NCI-H1417 treated with DMSO at 0.1 percent for 48 hours (cell line): ENCODE measurements around the gene CCDC88B.

Experiments
- DNase-seq: peaks from one replicate; lab custom pipeline; 2025; lab: John Stamatoyannopoulos, UW

CCDC88B gene, protein sequence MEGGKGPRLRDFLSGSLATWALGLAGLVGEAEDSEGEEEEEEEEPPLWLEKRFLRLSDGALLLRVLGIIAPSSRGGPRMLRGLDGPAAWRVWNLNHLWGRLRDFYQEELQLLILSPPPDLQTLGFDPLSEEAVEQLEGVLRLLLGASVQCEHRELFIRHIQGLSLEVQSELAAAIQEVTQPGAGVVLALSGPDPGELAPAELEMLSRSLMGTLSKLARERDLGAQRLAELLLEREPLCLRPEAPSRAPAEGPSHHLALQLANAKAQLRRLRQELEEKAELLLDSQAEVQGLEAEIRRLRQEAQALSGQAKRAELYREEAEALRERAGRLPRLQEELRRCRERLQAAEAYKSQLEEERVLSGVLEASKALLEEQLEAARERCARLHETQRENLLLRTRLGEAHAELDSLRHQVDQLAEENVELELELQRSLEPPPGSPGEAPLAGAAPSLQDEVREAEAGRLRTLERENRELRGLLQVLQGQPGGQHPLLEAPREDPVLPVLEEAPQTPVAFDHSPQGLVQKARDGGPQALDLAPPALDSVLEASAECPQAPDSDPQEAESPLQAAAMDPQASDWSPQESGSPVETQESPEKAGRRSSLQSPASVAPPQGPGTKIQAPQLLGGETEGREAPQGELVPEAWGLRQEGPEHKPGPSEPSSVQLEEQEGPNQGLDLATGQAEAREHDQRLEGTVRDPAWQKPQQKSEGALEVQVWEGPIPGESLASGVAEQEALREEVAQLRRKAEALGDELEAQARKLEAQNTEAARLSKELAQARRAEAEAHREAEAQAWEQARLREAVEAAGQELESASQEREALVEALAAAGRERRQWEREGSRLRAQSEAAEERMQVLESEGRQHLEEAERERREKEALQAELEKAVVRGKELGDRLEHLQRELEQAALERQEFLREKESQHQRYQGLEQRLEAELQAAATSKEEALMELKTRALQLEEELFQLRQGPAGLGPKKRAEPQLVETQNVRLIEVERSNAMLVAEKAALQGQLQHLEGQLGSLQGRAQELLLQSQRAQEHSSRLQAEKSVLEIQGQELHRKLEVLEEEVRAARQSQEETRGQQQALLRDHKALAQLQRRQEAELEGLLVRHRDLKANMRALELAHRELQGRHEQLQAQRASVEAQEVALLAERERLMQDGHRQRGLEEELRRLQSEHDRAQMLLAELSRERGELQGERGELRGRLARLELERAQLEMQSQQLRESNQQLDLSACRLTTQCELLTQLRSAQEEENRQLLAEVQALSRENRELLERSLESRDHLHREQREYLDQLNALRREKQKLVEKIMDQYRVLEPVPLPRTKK (N-terminal part only)

DNA sequence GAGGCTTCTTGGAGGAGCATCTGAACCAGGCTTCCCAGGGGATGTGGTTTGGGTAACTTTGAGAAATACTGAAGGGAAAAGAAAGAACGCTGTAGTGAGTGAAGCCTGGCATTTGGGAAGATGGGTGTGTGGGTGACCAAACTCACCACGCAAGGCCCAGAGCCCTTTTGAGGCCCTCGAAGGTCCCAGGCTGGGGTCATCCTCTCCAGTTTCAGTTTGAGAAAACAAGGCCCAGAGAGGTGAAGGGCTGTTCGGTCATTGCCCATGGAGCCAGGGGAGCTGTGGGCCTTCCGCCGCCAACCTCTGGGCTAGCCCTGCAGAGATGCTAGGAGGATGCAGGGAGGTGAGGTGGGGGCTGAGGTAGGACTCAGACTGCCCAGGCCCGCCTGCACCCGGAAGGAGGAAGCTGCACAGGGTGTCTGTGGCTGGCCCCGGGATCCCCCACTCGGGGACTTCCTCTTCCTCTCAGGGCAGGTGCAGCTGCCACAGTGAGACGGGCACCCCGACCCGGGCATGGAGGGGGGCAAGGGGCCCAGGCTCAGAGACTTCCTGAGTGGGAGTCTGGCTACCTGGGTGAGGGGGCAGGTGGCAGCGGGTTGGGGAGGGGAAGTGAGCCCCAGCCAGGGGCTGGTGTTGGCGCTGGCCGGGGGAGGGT is at the start of gene CCDC88B:
Gene CCDC88B (plus strand): TSS at position 451 of the 655 bp plus-strand sequence. CDS start 63 bp downstream, at position 514.
- no peak for DNase-seq

DNA sequence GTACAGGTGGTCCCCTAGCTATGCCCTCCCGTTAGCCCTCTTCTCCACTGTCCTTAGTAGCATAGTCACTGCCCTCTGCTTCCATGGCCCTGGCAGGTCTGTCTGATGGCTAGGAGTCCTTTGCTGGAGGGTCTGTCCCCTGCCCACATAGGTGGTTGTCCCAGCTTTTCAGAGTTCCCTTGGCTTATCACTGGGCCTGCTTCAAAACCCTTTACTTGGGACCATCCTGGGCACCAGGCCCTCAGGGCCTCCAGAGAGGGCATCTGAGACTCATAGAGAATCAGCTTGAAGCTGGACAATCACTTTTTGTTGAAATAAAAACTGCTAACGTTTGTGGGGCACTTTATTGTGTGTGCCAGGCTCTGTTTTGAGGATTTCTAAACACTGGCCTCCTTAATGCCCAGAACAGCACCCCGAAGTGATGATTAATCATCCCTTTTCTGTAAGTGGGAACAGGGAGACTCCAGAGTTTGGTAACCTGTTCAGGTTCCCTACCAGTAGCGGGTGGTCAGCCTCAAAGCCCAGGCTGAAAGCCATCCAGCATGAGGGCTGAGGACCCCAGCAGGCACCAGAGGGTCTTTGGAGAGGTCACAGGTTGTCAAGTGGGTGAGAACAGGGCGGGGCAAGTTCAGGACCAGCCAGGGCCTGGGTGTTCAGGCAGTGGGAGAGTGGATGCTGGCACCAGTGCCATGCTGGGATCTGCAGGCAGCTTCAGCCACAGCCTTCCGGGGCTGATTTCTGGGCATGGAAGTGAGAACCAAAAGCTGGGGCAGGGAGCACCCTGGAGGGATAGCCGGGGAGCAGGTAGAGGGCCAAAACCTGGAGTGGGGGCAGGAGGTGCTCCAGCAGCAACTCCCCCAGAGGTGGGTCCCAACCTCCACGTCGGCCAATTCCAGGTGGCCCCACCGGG is 49.4 kb upstream of the CCDC88B start:
- no peak for DNase-seq

DNA sequence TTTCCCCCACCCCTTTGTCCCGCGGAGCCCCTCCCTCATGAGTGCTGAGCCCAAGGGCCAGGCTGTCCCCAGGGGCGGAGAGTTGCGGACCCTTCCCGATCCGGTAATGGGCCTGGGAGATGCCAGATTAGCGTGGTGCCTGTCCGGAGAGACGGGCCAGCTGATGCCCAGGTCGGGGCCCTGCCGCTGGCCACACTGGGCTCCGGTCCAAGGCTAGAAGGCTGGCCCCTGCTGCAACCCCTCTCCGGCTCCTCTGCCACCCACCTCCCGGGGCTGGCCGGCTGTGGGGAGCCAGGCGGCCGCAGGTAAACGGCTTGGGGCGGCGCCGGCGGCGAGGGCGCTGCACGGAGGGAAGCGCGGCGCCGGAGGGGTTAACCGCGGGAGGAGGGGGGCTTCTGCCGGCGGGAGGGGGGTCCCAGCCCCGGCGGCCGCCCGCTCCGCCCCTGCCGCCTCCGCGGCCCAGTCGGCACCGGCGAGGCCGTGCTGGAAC is 48.7 kb upstream of the CCDC88B start, which contains the start of gene KCNK4:
Gene KCNK4 (plus strand): TSS at position 41 of the 490 bp plus-strand sequence. CDS start 1,717 bp downstream, outside the sequence.
- no peak for DNase-seq

DNA sequence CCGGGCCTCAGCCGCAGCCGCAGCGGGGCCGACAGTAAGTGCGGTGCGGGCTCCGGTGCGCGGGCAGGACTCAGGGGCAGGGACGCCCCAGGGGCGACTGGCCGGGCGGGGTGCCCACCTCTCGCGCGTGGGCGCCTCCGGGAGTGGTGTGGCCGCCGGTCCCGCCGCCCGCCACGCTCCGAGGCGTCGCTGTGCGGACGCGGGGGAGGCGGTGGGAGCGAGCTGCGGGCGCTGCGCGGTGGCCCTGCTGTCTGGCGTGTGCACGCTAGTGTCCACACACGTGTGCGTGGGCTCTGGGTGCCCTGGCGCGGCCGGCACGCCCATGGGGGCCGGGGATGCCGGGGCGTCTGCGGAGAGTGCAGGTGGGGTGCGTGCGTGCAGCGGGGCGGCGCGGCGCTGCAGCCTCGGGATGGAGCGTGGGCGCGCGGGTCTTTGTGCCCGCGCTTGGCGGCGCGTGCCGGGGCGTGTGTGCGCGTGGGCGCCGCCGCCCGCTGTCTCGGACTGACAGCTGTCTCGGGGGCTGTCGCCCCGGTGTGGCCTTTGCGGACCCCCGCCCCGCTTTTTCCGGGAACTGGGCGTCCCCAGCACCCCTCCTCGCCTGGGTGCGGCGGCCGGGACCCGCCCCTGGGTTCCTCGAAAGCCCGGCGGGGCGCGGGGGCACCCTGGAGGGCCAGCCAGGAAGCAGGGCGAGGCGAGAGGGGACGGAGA is 48.1 kb upstream of the CCDC88B start:
- DNase-seq: no peak

DNA sequence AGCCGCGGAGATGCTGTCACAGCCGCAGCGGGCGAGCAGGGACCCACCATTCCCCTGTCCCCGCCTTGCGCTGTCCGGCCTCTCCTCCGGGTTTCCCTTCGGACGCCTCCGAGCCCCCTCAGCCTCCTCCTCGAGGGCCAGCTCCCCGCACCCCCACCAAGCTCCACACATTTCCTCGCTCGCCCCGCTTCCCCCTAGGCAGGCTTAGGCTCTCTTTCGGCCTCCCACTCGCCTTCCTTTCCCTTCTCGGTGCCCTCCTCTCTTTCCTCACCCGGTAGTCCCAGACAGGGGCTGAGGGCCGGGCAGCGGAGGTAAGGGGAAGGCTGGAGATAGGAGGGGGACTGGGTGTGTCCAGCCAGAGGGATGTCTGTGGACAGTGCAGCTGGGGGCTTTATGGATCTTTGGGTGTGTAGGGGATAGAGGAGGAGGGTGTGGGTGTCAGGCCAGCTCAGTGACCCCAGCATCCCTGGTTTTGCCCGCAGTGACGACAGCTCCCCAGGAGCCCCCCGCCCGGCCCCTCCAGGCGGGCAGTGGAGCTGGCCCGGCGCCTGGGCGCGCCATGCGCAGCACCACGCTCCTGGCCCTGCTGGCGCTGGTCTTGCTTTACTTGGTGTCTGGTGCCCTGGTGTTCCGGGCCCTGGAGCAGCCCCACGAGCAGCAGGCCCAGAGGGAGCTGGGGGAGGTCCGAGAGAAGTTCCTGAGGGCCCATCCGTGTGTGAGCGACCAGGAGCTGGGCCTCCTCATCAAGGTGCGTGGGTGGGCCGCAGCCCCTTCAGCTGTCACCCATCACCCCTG is 47.3 kb upstream of the CCDC88B start:
- no peak for DNase-seq

DNA sequence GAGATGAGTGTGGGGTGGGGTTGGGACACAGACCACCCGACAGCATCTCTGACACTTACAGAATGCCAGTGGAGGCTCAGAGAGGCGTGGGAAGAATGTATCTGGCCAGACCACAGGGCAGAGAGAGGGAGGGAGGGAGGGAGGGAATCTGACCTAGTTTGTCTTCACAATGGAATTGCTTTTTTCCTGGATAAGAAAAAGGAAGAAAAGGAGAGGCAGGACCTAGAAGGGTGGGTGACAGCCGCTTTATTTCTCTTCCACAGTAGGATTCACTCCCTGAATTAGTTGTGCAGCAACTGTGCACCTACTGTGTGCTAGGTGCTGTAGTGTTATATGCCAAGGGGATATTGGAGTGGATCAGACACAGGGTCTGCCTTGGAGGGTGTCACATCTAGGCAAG is 45.2 kb upstream of the CCDC88B start:
- DNase-seq: no peak

DNA sequence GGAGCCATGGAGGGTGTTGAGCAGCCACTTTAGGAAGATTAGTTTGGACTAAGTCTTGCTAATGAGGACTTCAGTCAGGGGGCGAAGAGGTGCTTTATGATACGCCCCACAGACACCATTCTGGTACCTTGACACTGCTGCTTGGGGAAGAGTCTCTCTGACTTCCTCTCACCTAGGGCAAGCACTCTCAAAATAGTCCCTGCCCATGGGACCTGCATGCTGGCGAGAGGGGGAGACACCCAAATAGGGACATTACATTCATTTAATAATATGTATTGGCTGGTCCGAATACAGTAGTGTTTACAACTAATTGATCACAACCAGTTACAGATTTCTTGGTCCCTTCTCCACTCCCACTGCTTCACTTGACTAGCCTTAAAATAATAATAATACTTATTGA is 44.2 kb upstream of the CCDC88B start:
- no peak for DNase-seq

DNA sequence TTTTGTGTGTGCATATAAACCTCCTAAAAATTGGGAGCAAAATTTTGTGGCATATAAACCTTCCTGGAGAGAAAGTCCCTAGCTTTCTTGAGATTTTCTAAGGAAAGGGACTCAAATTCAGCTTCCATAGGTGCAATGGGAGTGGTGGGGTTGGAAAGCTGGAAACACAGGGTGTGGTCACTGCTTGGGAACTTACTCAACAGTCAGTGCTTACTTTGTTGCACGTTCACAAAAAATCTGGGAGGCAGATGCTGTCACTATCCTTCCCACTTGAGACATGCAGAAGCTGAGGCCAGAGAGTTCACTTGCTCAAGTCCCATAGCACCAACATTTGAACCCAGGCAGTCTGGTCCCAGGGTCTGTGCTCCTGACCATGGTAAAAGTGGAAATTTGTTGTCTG is 43.8 kb upstream of the CCDC88B start:
- DNase-seq: no peak

DNA sequence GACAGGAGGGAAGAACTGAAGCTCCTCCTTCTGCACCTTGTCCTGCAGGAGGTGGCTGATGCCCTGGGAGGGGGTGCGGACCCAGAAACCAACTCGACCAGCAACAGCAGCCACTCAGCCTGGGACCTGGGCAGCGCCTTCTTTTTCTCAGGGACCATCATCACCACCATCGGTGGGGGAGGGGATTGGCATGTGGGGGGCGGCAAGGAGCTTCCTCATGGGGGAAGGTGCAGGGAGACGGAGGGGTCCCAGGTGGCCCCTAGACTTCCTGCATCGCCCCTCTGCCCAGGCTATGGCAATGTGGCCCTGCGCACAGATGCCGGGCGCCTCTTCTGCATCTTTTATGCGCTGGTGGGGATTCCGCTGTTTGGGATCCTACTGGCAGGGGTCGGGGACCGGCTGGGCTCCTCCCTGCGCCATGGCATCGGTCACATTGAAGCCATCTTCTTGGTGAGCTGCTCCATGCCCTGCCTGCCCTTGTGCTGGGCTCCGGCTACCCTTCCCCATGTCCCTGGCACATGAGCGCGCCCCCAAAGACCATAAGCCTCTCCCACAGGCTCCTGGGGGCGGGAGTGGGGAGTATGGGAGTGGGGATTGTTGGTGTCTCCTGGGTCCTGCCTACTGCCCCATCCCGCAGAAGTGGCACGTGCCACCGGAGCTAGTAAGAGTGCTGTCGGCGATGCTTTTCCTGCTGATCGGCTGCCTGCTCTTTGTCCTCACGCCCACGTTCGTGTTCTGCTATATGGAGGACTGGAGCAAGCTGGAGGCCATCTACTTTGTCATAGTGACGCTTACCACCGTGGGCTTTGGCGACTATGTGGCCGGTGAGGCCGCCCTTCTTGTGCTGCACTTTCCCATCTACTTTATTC is 42.9 kb upstream of the CCDC88B start:
- DNase-seq: no peak

DNA sequence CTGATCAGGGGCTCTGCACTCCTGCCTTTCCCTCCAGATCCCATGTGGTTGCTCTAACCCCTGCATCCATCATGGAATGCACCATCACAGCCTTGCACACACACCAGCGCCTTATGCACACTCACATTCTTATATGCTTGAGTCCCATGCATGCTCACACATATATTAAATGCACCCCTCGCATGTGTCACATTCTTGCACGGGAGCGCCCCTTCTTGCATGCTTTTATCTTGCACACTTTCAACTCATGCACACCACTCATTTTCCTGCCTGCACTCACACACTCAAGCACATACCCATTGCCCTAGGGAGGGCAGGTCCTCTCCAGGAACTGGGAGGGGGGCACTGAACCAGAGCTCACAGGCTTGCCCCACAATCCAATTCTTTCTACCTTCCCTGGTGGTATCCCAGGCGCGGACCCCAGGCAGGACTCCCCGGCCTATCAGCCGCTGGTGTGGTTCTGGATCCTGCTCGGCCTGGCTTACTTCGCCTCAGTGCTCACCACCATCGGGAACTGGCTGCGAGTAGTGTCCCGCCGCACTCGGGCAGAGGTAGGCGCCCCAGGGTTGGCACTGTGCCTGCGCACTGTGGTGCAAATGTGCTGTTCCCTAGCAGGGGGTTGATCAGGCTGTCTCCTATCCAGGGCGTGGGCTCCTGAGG is 42.2 kb upstream of the CCDC88B start:
- DNase-seq: no peak

DNA sequence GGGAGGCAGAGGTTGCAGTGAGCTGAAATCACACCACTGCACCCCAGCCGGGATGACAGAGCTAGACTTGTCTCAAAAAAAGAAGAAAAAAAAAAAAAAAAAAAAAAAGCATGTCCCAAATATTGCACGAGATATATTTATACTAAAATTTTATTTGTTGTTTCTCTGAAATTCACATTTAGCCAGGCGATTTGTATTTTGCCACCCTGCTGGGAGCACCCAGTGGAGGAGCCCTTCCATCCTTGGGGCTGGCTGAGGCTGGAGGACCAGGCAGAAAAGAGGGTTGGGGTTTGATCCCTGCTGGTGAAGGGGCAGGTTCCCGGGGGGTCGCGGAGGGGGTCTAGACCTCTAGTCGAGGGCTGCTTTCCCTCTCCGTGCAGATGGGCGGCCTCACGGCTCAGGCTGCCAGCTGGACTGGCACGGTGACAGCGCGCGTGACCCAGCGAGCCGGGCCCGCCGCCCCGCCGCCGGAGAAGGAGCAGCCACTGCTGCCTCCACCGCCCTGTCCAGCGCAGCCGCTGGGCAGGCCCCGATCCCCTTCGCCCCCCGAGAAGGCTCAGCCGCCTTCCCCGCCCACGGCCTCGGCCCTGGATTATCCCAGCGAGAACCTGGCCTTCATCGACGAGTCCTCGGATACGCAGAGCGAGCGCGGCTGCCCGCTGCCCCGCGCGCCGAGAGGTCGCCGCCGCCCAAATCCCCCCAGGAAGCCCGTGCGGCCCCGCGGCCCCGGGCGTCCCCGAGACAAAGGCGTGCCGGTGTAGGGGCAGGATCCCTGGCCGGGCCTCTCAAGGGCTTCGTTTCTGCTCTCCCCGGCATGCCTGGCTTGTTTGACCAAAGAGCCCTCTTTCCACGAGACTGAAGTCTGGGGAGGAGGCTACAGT is 40.8 kb upstream of the CCDC88B start:
- DNase-seq: no peak

DNA sequence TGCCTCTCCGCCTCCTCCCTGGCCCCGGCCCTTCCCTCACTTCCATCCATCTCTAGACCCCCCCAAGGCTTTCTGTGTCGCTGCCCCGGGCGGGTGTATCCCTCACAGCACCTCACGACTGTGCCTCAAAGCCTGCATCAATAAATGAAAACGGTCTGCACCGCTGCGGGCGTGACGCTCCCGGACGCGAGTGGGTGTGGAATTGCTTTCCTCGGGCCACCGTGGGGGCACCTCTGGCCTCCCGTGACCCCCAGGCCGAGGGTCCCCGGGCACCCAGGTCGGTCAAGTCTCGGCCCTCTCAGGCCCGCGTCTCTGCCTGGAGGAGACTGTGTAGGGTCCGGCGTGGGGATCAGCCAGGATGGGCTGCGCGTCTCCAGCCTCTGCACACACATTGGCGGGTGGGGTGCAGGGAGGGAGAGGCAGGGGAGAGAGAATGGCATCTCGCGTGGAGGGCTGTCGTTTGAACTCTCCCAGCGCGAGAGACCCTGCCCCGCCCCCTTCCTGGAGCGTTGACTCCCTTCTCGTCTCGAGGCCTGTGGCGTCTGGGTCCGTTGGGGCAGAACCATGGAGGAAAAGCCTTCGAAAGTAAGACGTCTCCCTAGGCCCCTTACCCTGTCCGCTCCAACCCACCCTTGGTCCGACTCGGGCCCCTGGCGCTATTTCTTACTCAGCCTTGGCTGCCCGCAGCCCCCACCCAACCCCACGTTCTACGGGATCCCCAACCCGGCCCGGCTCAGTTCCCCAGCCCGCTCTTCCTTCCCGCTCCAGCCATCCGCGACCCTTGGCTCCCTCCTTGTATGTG is 40.0 kb upstream of the CCDC88B start, which contains the start of gene CATSPERZ:
Gene CATSPERZ (plus strand): TSS at position 512 of the 802 bp plus-strand sequence. CDS start 53 bp downstream, at position 565.
- no peak for DNase-seq

DNA sequence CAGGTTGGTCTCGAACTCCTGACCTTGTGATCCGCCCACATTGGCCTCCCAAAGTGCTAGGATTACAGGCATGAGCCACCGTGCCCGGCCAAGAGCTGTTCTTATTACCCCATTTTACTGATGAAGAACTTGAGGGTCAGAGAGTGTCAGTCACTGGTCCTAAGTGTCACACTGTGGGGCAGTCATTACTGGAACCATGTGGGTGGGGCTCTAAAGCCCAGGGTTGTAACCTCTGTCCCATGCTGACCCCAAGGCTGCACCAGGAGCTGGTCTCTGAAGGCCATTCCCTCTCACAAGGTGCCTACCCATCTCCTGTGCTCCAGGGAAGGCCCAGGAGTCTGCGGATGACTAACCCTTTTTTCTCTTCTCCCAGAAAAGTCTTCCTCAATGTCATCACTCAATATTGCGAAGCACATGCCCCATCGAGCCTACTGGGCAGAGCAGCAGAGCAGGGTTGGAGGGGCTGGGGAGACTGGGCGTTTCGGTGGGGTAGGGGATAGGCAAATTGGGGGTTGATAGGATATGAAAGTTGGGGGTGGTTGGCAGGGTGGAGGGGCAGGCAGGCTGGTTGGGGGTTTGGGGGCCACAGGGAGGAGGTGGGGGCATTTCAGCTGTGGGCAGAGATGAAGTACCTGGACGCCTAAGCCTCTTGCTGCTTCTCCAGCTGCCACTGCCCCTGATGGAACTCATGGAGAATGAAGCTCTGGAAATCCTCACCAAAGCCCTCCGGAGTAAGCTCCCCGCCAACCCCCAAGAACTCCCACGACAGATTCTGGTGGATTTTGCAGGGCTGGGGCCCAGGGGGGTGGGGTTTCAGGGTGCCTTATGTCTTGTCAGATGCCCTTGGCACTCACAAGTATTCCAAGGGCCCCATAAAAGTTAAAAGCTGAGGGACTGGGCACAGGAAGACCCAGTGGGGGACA is 36.6 kb upstream of the CCDC88B start:
- no peak for DNase-seq

DNA sequence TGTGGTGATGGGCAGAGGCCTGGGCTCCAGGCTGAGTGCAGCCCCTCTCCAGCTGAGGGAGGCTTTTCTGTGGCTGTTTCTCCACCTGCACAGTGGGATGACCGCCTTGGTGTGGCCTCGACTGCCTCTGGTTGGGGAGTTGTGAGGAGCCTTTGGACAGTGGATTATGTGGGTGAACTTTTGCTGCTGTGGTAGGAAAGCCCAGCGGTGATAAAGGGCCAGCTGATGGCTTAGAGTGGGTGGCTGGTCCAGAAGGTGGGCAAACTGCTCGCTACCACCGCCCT is 36.0 kb upstream of the CCDC88B start:
- DNase-seq: no peak
